GM12878 (cell line): Measurements from ENCODE around the gene ZNF10.

Experiments used
- CREB1 ChIP-seq: IDR thresholded peaks from 2 replicates; pipeline ENCODE4 v1.6.1; 2012; ENCODE audit warnings: low read depth, mild to moderate bottlenecking, inconsistent platforms
- CTCF ChIP-seq, 3 experiments: IDR thresholded peaks in 2 of 3; conservative IDR thresholded peaks in 1 of 3; 2 replicates each; pipeline ENCODE4 v1.5.1; 2011; ENCODE audit warnings: low read depth in 3 of 3, low read length in 3 of 3, mild to moderate bottlenecking in 3 of 3, control low read depth in 2 of 3, moderate library complexity in 2 of 3, inconsistent platforms in 1 of 3, mixed read lengths in 1 of 3; ENCODE audit not compliant: control insufficient read depth in 2 of 3, insufficient read depth in 1 of 3; ENCODE audit errors: extremely low read depth in 1 of 3
- ELK1 ChIP-seq: IDR thresholded peaks from 2 replicates; pipeline ENCODE4 v1.6.1; 2012; ENCODE audit warnings: low read depth, low read length, improper control_type of control experiment
- FOS ChIP-seq: IDR thresholded peaks from 3 replicates; pipeline ENCODE4 v1.6.1; 2011; ENCODE audit warnings: borderline replicate concordance; ENCODE audit not compliant: insufficient read length; ENCODE audit errors: extremely low read depth
- MYC ChIP-seq: IDR thresholded peaks from 2 replicates; pipeline ENCODE4 v1.6.1; 2011; ENCODE audit warnings: mild to moderate bottlenecking, low read length, moderate library complexity, inconsistent platforms; ENCODE audit not compliant: insufficient read depth, insufficient replicate concordance, insufficient read length, severe bottlenecking
- POLR2AphosphoS2 ChIP-seq: IDR thresholded peaks from 2 replicates; pipeline ENCODE4 v1.6.1; 2011; ENCODE audit warnings: low read depth, mild to moderate bottlenecking, low read length, improper control_type of control experiment, moderate library complexity
- TF ChIP-seq, protein P1 (sequence below): IDR thresholded peaks from 2 replicates; pipeline ENCODE4 v1.6.1; 2012; ENCODE audit warnings: low read depth, low read length, improper control_type of control experiment
- TF ChIP-seq, protein P2 (sequence below): IDR thresholded peaks from 2 replicates; pipeline ENCODE4 v1.6.1; 2012; ENCODE audit warnings: mild to moderate bottlenecking, low read depth, low read length

DNA sequence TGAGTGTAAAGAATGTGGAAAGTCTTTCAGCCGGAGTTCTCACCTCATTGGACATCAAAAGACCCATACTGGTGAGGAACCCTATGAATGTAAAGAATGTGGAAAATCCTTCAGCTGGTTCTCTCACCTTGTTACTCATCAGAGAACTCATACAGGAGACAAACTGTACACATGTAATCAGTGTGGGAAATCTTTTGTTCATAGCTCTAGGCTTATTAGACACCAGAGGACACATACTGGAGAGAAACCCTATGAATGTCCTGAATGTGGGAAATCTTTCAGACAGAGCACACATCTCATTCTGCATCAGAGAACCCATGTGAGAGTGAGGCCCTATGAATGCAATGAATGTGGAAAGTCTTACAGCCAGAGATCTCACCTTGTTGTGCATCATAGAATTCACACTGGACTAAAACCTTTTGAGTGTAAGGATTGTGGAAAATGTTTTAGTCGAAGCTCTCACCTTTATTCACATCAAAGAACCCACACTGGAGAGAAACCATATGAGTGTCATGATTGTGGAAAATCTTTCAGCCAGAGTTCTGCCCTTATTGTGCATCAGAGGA, 25.8 kb downstream of the ZNF10 start:
- no peak for TF ChIP-seq CREB1
- TF ChIP-seq, protein P1, sequence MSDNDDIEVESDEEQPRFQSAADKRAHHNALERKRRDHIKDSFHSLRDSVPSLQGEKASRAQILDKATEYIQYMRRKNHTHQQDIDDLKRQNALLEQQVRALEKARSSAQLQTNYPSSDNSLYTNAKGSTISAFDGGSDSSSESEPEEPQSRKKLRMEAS, result no peak
- no peak for TF ChIP-seq CTCF (IDR thresholded peaks at IDR 0.05 in 2 of 3, conservative IDR thresholded peaks at IDR 0.05 in 1 of 3; ENCODE audit: control insufficient read depth in 2 of 3, extremely low read depth in 1 of 3, insufficient read depth in 1 of 3, low read depth in 3 of 3, low read length in 3 of 3)
- TF ChIP-seq POLR2AphosphoS2, result no peak
- TF ChIP-seq MYC, result no peak
- no peak for TF ChIP-seq ELK1
- TF ChIP-seq, protein P2, sequence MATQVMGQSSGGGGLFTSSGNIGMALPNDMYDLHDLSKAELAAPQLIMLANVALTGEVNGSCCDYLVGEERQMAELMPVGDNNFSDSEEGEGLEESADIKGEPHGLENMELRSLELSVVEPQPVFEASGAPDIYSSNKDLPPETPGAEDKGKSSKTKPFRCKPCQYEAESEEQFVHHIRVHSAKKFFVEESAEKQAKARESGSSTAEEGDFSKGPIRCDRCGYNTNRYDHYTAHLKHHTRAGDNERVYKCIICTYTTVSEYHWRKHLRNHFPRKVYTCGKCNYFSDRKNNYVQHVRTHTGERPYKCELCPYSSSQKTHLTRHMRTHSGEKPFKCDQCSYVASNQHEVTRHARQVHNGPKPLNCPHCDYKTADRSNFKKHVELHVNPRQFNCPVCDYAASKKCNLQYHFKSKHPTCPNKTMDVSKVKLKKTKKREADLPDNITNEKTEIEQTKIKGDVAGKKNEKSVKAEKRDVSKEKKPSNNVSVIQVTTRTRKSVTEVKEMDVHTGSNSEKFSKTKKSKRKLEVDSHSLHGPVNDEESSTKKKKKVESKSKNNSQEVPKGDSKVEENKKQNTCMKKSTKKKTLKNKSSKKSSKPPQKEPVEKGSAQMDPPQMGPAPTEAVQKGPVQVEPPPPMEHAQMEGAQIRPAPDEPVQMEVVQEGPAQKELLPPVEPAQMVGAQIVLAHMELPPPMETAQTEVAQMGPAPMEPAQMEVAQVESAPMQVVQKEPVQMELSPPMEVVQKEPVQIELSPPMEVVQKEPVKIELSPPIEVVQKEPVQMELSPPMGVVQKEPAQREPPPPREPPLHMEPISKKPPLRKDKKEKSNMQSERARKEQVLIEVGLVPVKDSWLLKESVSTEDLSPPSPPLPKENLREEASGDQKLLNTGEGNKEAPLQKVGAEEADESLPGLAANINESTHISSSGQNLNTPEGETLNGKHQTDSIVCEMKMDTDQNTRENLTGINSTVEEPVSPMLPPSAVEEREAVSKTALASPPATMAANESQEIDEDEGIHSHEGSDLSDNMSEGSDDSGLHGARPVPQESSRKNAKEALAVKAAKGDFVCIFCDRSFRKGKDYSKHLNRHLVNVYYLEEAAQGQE, result no peak
- no peak for TF ChIP-seq FOS
